NCI-H187 (cell line): Measurements from ENCODE around the gene CLDND1.

Experiments
- DNase-seq, 2 experiments: peaks; one replicate each; lab custom pipeline; 2025; lab: John Stamatoyannopoulos, UW

CLDND1 gene

GRCh38 chr3:98513736-98514135 lies 9.0 kb downstream of the CLDND1 start:
- no peak for DNase-seq

GRCh38 chr3:98513091-98513511 lies 9.6 kb downstream of the CLDND1 start:
- no peak for DNase-seq

GRCh38 chr3:98512576-98512975 lies 10.1 kb downstream of the CLDND1 start:
- no peak for DNase-seq

DNA sequence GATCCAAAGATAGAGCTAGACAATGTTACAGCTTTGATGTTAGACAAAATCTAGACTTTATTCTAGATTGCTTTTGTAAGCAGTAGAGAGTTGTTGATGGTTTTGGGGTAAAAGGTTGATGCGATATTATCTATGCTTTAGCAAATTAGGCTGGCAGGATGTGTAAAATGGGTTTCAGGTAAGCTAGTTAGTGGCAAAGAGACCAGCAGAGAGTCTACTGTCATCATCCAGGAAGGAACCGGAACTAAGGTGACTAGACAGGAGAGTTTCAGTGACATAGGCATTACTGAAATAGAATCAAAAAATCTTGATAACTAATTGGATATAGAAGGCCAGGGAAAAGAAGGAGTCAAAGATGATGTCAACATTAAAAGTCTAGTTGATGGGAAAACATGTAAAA lies 14.1 kb downstream of the CLDND1 start:
- DNase-seq, result no peak

DNA sequence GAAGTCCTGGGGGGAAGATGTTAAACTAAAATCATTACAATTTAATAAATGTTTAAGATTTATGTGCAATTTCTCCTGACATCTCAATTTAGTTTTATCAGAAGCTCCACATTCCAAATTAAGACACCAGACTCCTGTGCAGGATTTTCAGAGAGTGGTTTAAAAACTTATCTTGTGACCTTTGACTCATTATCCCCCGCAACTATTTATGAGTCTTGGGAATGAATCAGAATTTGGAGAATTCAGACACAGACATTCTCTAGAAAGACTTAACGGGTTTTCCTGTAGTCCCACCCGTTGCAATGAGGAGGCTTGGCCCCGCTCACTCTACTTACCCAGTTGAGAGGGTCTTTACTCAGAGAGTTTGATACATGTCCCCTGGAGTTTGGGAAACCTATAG lies 18.2 kb downstream of the CLDND1 start:
- no peak for DNase-seq

- DNase-seq, result no peak
These were observed 20.7 kb downstream of the CLDND1 start for GRCh38 chr3:98501863-98502576.

DNA sequence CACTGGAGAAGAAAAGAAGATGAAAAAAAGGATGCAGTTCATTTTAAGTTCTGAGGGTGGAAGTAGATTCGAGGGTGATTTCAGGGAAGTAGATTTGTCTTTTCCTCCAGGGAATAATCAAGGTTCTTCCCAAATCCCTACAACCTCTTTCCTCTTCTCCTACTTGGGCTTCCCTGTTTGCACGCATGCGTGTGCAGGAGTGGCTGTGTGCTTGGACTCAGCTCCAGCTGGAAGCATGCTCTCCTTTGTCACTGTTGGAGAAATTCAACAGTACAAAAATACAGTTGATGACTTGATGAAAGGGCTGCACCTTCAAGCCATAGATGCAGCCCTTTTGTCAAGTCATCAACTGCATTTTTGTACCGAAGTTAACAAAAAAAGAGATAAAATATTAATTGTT lies 21.4 kb downstream of the CLDND1 start:
- DNase-seq, result no peak

DNA sequence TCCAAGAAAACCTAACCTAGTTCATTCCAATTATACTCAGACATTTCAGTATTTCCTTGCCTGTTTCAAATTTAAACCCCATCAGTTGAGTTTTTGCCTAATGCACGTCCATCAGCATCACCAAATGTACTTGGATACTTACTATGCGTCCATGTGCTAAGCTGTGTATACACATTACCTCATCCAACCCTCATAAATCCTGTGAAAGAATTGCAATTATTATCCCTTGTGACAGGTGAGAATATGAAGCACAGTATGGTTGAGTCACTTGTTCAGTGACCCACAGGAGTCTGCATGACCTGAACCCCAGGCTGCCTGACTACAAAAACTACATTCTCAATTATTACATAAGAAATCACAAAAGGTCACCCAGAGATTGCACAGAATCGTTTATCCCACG lies 22.7 kb downstream of the CLDND1 start:
- DNase-seq, result no peak

DNA sequence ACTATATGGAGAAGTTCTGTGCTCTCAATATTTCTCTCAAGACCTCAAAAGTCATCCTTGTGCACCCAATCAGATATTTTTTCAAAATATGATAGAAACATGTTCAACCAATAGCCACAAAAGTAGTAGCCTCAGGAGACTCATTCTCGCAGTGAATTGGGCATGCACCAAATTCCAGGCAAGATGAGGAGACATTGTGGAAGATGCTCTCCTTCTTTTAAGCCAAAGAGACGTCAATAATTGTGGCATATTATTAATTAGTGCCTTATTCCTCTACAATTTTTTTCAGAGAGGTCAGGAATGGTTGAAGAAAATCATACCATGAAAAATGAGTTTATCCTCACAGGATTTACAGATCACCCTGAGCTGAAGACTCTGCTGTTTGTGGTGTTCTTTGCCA lies 25.3 kb downstream of the CLDND1 start, which contains the start of gene OR5K2:
Gene OR5K2, plus strand, starts transcription at position 301 of the 400 bp plus-strand sequence. Its CDS starts 0 bp downstream, at position 301.
- no peak for DNase-seq

DNA sequence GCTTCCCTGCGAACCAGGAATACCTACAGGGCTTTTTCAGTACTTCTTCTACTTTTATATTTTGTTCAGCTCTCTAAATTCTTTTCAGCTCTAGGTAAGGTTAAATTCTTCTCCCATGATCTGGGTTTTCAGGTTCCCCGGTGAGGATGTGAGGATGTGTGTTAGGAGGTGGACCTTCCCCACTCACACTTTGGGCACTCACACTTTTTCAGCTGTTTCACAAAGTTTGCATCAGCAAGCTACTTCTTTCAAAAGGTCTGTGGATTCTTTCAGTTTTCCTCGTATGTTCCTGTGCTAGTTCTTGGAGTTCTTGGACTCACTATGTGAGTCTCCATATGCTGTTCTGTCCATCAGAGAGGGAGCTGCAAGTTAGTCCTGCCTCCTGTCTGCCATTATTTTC lies 39.1 kb downstream of the CLDND1 start:
- no peak for DNase-seq

- DNase-seq, result no peak
These were observed 39.8 kb downstream of the CLDND1 start for GRCh38 chr3:98482717-98483482.
